Keratinocyte (primary cell): Measurements from ENCODE around the gene UROC1. TPM values are rescaled to one million over a fixed set of nuclear protein-coding genes. Genes with fewer than 3 reads are reported as not detected.

Source experiments
- DNase-seq: peaks from one replicate; pipeline ENCODE4 v3.0.0-alpha.2; 2011; ENCODE audit warnings: low read depth, missing footprints, low spot score
- FAIRE-seq: peaks from 2 replicates; lab custom pipeline; 2011; peaks lifted over from hg19 to GRCh38; lab: Jason Lieb, UNC
- H2AFZ ChIP-seq: 2 replicates; pipeline ENCODE4 v1.6.0; 2012; ENCODE audit warnings: low read length, control low read depth, inconsistent platforms; ENCODE audit not compliant: control insufficient read depth
- H3K27ac ChIP-seq: 2 replicates; pipeline ENCODE4 v1.5.1; 2011; ENCODE audit warnings: low read length; ENCODE audit not compliant: control insufficient read depth, insufficient read depth
- H3K27me3 ChIP-seq: 3 replicates; pipeline ENCODE4 v1.6.0; 2011; ENCODE audit warnings: low read length; ENCODE audit not compliant: control insufficient read depth, insufficient read depth; ENCODE audit errors: extremely low read depth
- H3K36me3 ChIP-seq, 2 experiments: 2 replicates in 1 of 2; 3 replicates in 1 of 2; pipeline ENCODE4 v1.5.1; 2011; ENCODE audit warnings: low read length in 2 of 2, mild to moderate bottlenecking in 1 of 2; ENCODE audit not compliant: control insufficient read depth in 2 of 2, insufficient read depth in 2 of 2; ENCODE audit errors: extremely low read depth in 1 of 2
- H3K4me1 ChIP-seq: 3 replicates; pipeline ENCODE4 v1.5.1; 2011; ENCODE audit warnings: low read length; ENCODE audit not compliant: control insufficient read depth, insufficient read depth; ENCODE audit errors: extremely low read depth
- H3K4me2 ChIP-seq: 3 replicates; pipeline ENCODE4 v1.6.0; 2011; ENCODE audit warnings: low read depth, low read length; ENCODE audit not compliant: control insufficient read depth, insufficient read depth; ENCODE audit errors: extremely low read depth
- H3K4me3 ChIP-seq, 3 experiments: fragments of 200-600 bp in 1 of 3; sonication (generic) in 1 of 3; 2 replicates in 2 of 3; 3 replicates in 1 of 3; pipeline ENCODE4 v1.5.1; 2011 to 2016; ENCODE audit warnings: low read length in 3 of 3, mild to moderate bottlenecking in 3 of 3, control low read depth in 2 of 3, inconsistent platforms in 1 of 3, low read depth in 1 of 3, mixed read lengths in 1 of 3, mixed run types in 1 of 3, moderate library complexity in 1 of 3; ENCODE audit not compliant: control insufficient read depth in 2 of 3, insufficient read depth in 2 of 3; ENCODE audit errors: extremely low read depth in 1 of 3
- H3K79me2 ChIP-seq: 2 replicates; pipeline ENCODE4 v1.6.0; 2012; ENCODE audit warnings: low read length; ENCODE audit not compliant: control insufficient read depth, insufficient read depth
- H3K9ac ChIP-seq: 3 replicates; pipeline ENCODE4 v1.6.0; 2011; ENCODE audit warnings: low read length; ENCODE audit not compliant: control insufficient read depth, insufficient read depth; ENCODE audit errors: extremely low read depth
- H3K9me1 ChIP-seq: 3 replicates; pipeline ENCODE4 v1.6.0; 2011; ENCODE audit warnings: low read length; ENCODE audit not compliant: control insufficient read depth, insufficient read depth; ENCODE audit errors: extremely low read depth
- H3K9me3 ChIP-seq: 2 replicates; pipeline ENCODE4 v1.5.1; 2012; ENCODE audit warnings: low read depth, low read length; ENCODE audit not compliant: control insufficient read depth
- H4K20me1 ChIP-seq: 3 replicates; pipeline ENCODE4 v1.6.0; 2011; ENCODE audit warnings: low read length; ENCODE audit not compliant: control insufficient read depth, insufficient read depth; ENCODE audit errors: extremely low read depth
- CTCF ChIP-seq, 3 experiments: IDR thresholded peaks in 1 of 3; conservative IDR thresholded peaks in 1 of 3; optimal IDR thresholded peaks in 1 of 3; 2 replicates in 2 of 3; 3 replicates in 1 of 3; pipeline versions ENCODE3 to v1.5.1; 2011; ENCODE audit warnings: low read length in 3 of 3, mild to moderate bottlenecking in 3 of 3, moderate library complexity in 2 of 3, control low read depth in 1 of 3, inconsistent platforms in 1 of 3; ENCODE audit not compliant: insufficient read depth in 2 of 3; ENCODE audit errors: extremely low read depth in 1 of 3
- EZH2 ChIP-seq: IDR thresholded peaks from one replicate; pipeline ENCODE4 v1.6.1; 2012; ENCODE audit warnings: inconsistent platforms, mild to moderate bottlenecking, low read length, moderate library complexity
- dilution Hi-C: fragments of 300-500 bp; cut with MboI; formaldehyde crosslinking; loops from one replicate; pipeline ENCODE4 v1.7.0; 2020; ENCODE audit warnings: low sequenced_read_pairs; ENCODE audit not compliant: extremely low pct_ligation_motif_present
- polyA plus RNA-seq, 5 experiments: library from polyadenylated mRNA; depleted of rRNA in 3 of 5; stranded (reverse) in 3 of 5; stranded (forward) in 1 of 5; unstranded in 1 of 5; fragments of >200 nt; gene quantifications; 1 replicate in 1 of 5; 2 replicates in 3 of 5; 3 replicates in 1 of 5; pipeline versions ENCODE4 v1.2.1 to v1.2.3, GENCODE V29; 2011 to 2012; ENCODE audit warnings: missing spikeins in 2 of 5, low read depth in 1 of 5, low replicate concordance in 1 of 5

The UROC1 gene
- polyA plus RNA-seq, 1 donor (not counting 4 experiments of a cell fraction or from before 2014, with no cell fraction given), result not detected

DNA sequence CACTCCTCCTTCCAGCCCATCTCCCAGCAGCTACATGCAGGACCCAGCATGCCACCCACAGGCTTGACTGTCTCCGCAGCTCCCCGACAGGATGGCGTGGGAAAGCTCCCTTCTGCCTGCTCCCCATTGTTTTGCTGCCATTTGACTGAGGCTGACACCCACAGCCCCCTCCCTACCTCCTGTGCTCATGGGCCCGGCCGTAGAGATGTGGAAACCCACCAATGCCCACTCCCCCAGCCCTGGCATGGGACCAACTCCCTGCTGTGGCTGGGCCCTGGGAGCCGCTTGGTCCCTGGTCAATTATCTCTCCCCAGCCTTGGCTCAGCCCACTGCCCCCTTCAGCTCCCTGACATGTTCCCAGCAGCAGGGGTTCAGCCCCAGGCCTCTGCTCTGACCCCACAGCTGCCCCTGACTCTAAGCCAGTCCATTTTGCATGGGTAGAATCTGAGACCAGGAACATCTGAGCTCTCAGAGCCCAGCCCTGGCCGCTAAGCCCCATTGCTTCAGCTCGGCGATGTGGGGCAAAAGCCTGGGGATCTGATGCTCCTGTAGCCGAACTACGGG, 33.0 kb upstream of the UROC1 start:
- TF ChIP-seq CTCF (optimal IDR thresholded peaks at IDR 0.05 in 1 of 3, IDR thresholded peaks at IDR 0.05 in 1 of 3, conservative IDR thresholded peaks at IDR 0.05 in 1 of 3; ENCODE audit: extremely low read depth in 1 of 3, insufficient read depth in 2 of 3, low read length in 3 of 3), result no peak
- no peak for TF ChIP-seq EZH2
- H3K4me2 ChIP-seq, result no peak overlapping the region
- no peaks in the 10 kb centered on the region for H3K36me3 ChIP-seq
- DNase-seq (no peak), FAIRE-seq (no peak)
- H3K27me3 ChIP-seq, result peaks cover 31% of the 10 kb centered on the region
- no peak overlapping the region for H3K4me3 ChIP-seq
- H2AFZ ChIP-seq, result no peak overlapping the region
- H4K20me1 ChIP-seq, result no peaks in the 10 kb centered on the region
- no peak overlapping the region for H3K9ac ChIP-seq
- no peaks in the 10 kb centered on the region for H3K4me1 ChIP-seq
- no peaks in the 10 kb centered on the region for H3K9me3 ChIP-seq
- no peak overlapping the region for H3K27ac ChIP-seq
- H3K79me2 ChIP-seq, result no peaks in the 10 kb centered on the region
- dilution Hi-C loops, result no loop called here
- H3K9me1 ChIP-seq, result no peaks in the 10 kb centered on the region

DNA sequence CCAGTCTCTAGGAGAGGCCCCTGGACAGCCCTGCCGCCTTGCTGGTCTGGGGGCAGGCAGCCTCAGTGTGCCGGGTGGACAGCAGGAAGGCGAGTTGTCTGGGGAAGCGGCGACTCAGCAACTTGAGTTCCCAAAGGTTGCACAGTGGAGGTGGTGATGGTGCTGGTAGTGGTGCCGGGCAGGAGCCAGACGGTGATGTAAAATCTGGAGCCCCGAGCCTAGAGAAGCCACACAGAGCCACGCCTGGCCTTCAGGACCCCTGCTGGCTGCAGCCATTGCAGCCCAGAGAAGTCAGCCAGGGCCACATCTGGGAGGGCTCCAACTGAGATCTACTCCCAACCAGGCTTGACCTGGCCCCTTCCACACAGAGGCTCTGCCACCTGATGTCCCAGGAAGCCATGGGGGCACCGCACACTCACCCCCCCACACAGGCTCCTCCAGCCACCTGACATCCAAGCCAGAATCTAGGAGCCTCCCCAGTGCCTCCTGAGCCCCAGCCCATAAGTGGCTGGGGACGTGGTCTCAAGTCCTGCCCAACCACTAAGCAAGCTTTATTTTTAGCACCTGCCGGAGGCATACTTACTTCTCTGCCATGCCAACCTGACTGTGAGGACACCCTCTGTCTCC, 32.4 kb upstream of the UROC1 start:
- Histone ChIP-seq H3K27me3 (peaks cover 31% of the 10 kb centered on the region), H3K4me1 (no peaks in the 10 kb centered on the region)
- dilution Hi-C loops, result no loop called here

More for the DNA sequence above, 32.4 kb upstream of the UROC1 start:
- no peaks in the 10 kb centered on the region for H3K9me3 ChIP-seq
- H4K20me1 ChIP-seq, result no peaks in the 10 kb centered on the region
- H3K4me3 ChIP-seq, result no peak overlapping the region
- DNase-seq (no peak), FAIRE-seq (no peak)
- H3K9me1 ChIP-seq, result no peaks in the 10 kb centered on the region
- H3K79me2 ChIP-seq, result no peaks in the 10 kb centered on the region
- TF ChIP-seq CTCF (optimal IDR thresholded peaks at IDR 0.05 in 1 of 3, IDR thresholded peaks at IDR 0.05 in 1 of 3, conservative IDR thresholded peaks at IDR 0.05 in 1 of 3; ENCODE audit: extremely low read depth in 1 of 3, insufficient read depth in 2 of 3, low read length in 3 of 3) (no peak), EZH2 (no peak)
- H3K27ac ChIP-seq, result no peak overlapping the region
- H2AFZ ChIP-seq, result no peak overlapping the region
- H3K9ac ChIP-seq, result no peak overlapping the region
- H3K4me2 ChIP-seq, result no peak overlapping the region
- H3K36me3 ChIP-seq, result no peaks in the 10 kb centered on the region
